NB4 (cell line): ENCODE results near the gene CEMIP2.

Experiments used
- MYC ChIP-seq: IDR thresholded peaks from 2 replicates; pipeline ENCODE4 v1.6.1; 2011; ENCODE audit warnings: low read depth, low read length
- POLR2A ChIP-seq: IDR thresholded peaks from 2 replicates; pipeline ENCODE4 v1.6.1; 2011; ENCODE audit warnings: mild to moderate bottlenecking; ENCODE audit not compliant: insufficient read length; ENCODE audit errors: extremely low read depth
- TF ChIP-seq, protein P1 (sequence below): IDR thresholded peaks from one replicate; pipeline ENCODE4 v1.5.1; 2012; ENCODE audit warnings: low read depth, low read length
- TF ChIP-seq, protein P2 (sequence below): IDR thresholded peaks from 2 replicates; pipeline ENCODE4 v1.6.1; 2011; ENCODE audit warnings: low read depth, low read length

DNA sequence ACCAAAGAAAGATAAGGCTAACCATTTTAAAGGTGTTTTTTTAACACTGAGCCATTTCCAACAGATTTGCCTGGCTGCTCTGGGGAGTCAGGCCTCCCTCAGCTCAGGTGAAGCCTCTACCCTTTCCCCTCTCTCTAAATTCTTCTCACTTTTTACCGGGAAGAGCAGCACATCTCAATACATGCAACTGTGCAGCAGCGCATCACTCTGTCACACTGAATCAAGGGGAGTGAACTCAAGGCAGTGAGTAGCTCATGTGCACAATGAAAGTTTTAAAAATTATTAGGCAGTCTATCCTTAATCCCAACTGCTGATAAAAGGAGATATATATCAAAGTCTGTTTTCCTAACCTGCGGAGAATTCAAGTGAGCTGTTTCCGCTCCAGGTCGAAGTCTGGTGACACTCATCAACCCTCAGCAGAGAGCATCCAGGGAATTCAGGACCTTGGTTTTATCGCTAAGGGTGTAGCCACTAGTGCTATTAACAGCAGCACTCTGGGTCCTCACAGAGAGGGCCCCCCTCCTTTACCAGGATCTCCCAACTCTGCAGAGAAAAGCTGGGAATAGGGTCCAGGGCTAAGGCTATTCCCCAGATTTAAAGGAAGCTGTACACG lies 1.0 kb downstream of the CEMIP2 start:
- TF ChIP-seq, protein P1, sequence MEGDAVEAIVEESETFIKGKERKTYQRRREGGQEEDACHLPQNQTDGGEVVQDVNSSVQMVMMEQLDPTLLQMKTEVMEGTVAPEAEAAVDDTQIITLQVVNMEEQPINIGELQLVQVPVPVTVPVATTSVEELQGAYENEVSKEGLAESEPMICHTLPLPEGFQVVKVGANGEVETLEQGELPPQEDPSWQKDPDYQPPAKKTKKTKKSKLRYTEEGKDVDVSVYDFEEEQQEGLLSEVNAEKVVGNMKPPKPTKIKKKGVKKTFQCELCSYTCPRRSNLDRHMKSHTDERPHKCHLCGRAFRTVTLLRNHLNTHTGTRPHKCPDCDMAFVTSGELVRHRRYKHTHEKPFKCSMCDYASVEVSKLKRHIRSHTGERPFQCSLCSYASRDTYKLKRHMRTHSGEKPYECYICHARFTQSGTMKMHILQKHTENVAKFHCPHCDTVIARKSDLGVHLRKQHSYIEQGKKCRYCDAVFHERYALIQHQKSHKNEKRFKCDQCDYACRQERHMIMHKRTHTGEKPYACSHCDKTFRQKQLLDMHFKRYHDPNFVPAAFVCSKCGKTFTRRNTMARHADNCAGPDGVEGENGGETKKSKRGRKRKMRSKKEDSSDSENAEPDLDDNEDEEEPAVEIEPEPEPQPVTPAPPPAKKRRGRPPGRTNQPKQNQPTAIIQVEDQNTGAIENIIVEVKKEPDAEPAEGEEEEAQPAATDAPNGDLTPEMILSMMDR, result no peak
- TF ChIP-seq POLR2A (no peak), MYC (no peak)
- TF ChIP-seq, protein P2, sequence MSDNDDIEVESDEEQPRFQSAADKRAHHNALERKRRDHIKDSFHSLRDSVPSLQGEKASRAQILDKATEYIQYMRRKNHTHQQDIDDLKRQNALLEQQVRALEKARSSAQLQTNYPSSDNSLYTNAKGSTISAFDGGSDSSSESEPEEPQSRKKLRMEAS, result no peak
